GM19351 (cell line): ENCODE results near the gene MYO1F.
"Not testable (repeated sequence)": the region's sequence is repeated elsewhere in the genome, so short reads cannot be mapped to it uniquely, and the experiment has no call there.

Experiments
- ATAC-seq: cut with Tn5 transposase; IDR thresholded peaks from one replicate; pipeline ENCODE4 v1.9.1; 2021; ENCODE audit warnings: mild to moderate bottlenecking, moderate library complexity; ENCODE audit not compliant: unreplicated experiment

Gene MYO1F

GRCh38 chr19:8519388-8519787 lies 57.9 kb downstream of the MYO1F start:
- ATAC-seq, result no peak

- no peak for ATAC-seq
These were observed 58.7 kb downstream of the MYO1F start for GRCh38 chr19:8518536-8518935.

DNA sequence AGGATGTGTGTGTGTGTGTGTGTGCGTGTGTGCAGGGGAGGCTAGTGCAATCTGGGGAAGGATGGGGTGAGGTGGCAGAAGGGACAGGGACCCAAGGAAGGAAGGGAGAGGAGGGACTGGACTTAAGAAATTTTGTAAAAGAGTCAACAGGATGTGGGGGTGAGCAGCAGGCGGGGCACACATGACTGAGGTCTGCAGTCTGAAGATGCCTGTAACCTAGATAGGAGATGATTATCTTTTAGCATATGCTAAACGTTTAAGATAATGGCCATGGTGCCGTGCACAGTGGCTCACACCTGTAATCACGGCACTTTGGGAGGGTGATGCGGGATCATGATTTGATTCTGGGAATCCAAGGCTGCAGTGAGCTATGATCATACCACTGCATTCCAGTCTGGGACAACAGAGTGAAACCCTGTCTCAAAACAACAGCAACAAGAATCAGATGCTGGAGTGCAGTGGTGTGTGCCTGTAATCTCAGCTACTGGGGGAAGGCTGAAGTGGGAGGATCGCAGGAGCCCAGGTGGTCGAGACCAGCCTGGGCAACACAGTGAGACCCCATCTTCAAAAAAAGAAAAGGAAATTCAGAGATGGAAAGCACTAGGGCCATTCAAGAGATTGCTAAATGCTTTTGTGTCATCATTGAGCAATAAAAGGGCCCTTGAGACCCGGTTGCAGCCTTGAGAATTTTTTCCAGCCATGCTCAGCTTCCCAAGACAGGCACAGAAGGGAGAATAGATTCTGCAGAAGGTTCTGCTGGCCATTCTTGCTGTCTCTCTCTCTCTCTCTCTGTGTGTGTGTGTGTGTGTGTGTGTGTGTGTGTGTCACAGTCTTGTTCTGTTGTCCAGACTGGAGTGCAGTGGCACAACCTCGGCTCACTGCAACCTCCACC lies 59.4 kb downstream of the MYO1F start:
- ATAC-seq, result no peak

- no peak for ATAC-seq
These were observed 61.9 kb downstream of the MYO1F start for GRCh38 chr19:8515317-8515716.

DNA sequence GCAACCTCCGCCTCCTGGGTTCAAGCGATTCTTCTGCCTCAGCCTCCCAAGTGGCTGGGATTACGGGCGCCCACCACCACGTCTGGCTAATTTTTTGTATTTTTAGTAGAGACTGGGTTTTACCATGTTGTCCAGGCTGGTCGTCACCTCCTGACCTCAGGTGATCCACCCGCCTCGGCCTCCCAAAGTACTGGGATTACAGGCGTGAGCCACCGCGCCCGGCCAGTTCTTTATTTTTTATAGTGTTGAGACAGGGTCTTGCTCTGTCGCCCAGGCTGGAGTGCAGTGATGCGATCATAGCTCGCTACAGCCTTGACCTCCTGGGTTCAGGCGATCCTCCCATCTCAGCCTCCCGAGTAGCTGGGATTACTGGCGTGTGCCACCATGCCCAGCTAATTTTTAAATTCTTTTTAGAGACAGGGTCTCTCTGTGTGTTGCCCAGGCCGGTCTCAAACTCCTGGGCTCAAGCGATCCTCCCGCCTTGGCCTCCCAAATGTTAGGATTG lies 62.7 kb downstream of the MYO1F start:
- not testable (repeated sequence) for ATAC-seq

GRCh38 chr19:8513687-8514504 lies 63.3 kb downstream of the MYO1F start, which contains the start of gene ZNF414:
Gene ZNF414, minus strand, starts transcription at chr19:8514167. Its CDS starts 121 bp downstream, at chr19:8514046.
- ATAC-seq, result peak; percentile 86

DNA sequence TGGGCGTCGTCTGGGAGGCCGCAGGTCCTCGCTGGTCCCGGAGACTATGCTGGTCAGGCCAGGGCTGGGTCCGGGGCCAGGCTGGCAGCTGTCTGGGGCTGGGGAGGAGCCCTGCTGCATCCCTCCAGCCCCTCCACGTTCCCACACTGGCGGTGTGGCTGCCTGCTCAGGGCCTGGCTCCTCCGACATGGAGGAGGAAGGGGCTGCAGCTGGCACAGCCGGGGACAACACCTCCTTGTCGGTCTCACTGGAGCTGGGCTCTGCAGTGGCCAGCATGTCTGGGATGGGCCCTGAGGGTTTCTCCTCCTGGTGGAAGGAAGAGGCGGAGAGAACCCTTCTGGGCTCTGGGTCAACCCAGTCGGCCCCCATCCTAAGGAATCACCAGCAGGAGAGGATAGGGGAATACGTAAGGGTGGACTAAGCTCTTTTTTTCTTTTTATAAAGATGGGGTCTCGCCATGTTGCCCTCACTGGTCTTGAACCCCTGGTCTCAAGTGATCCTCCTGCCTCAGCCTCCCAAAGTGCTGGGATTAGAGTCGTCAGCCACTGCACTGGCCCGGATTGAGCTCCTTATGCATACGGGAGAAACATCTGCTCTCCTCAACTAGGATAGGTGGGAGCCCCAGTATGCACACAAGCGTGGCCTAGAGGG lies 64.1 kb downstream of the MYO1F start:
- ATAC-seq, result no peak

GRCh38 chr19:8512115-8512967 lies 64.9 kb downstream of the MYO1F start:
- ATAC-seq, result no peak

DNA sequence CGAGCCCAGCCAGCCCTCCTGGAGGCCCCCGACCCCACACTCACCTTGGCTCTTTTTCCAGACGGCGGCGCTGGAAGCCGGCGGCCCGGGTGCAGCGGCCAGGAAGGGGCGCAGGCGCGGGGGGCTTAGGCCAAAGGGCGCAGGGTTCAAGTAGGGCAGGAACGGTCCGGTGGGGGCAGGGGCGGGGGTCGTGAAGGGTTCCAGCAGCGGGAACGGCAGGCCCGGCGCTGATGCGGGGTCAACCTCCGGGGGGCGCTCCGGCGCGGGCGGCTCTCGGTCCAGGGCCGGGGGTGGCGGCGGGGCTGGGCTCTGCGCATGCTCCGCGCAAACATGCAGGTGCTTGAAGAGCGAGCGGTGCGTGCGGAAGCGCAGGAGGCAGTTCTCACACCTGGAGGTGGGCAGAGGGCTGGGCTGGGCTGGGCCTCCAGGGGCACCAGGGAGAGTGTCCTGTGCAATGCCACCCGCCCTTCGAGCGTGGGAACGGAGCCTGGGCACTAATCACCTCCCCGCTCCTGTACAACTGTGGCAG lies 65.6 kb downstream of the MYO1F start:
- ATAC-seq, result no peak

GRCh38 chr19:8510589-8511115 lies 66.6 kb downstream of the MYO1F start:
- no peak for ATAC-seq

DNA sequence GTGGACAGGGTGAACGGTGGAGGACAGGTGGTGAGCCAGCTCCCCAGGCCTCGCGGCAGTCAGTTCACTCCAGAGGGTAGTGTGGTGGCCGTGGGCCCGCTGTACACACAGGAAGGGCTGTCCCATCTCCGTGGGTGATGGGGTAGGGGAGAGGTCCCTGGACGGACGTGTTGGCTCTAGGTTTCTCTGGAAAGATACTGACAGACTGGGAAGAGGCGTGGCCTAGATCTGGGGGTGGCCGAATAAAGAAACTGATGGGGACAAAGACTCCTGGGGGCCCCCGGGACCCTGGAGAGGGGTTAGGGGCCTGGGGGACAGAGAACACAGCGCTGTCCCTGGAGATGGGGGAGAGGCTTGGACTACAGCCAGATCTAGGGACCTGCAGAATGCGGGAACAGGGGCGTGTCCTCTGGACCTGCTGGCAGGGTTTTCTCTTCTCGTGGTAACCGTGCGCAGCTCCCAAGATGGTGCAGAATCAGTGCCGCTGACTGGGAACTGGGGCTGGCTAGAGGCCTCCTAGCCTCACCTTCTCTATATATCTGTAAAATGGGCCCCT lies 70.8 kb downstream of the MYO1F start:
- no peak for ATAC-seq

- peak; percentile 50 for ATAC-seq
These were observed 71.4 kb downstream of the MYO1F start for GRCh38 chr19:8505680-8506401.

- ATAC-seq, result no peak
These were observed 72.3 kb downstream of the MYO1F start for GRCh38 chr19:8504919-8505318.

DNA sequence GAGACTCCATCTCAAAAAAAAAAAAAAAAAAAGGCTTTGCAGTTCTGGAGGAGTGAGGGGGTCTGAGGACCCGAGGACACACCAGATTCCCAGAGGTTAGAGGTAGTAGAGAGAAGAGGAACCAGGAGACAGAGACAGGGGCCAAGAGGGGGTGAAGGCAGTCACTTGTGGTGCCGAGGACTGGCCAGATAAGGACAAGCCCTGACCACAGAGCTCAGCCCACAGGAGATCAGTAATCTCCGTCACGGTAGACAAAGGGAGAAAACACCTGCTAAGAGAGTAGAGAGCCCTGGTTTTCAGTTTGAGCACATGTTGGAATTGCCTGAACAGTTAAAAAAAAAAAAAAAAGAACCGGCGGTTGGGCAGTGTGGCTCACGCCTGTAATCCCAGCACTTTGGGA lies 73.1 kb downstream of the MYO1F start:
- no peak for ATAC-seq

DNA sequence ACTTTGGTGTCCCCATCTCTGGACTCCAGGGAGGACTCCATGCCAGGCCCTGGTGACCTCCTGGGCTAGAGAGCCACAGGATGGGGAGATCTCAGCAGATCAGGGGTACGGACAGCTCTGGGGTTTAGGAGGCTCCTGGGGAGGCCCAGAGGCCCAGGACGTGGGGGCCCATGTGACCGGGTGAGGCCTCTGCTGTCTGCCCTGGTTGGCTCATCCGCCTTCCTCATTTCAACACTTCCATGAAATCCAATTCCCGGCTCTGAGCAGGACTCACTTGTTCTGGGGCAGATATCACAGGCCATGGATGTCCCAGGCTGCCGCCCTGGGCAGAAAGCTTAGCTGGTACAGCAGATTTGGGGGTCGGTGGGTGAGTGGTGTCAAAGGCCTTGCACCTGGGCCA lies 73.7 kb downstream of the MYO1F start:
- no peak for ATAC-seq

DNA sequence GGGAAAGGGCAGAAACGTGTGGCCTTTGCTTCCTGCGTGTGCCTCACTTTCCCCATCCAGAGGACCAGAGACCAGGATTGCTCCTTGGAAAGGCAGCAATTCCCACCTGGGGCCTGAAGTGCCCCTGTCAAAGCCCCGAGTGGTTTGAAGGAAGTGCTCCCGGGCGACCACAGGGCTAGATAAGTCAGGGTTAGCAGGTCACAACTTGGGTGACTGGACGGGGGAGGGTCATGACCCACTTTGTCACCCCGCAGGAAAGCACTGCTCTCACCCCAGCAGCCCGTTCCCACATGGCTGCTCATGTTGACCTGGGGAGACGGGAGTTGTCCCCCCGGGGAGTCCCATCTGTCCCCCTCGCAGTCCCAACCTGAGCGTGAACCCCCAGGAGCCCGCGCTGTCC lies 75.3 kb downstream of the MYO1F start:
- no peak for ATAC-seq

DNA sequence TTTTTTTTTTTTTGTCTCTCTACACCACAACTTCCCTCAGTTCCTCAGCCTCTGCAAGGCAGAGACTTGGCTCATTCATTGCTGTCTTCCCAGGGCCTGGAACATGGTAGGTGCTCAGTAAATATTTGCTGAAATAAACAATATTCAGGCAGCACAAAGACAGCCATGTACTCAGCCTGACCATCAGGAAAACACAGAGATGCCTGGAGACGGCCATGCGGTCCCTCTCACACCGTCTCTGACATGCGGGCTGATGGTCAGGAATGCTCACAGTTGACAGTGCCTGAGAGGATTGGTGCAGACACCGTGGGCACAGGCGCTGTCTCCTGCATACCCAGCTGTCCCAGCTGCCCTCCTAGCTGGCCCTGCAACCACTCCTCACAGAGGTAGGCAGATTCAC lies 75.7 kb downstream of the MYO1F start:
- no peak for ATAC-seq

DNA sequence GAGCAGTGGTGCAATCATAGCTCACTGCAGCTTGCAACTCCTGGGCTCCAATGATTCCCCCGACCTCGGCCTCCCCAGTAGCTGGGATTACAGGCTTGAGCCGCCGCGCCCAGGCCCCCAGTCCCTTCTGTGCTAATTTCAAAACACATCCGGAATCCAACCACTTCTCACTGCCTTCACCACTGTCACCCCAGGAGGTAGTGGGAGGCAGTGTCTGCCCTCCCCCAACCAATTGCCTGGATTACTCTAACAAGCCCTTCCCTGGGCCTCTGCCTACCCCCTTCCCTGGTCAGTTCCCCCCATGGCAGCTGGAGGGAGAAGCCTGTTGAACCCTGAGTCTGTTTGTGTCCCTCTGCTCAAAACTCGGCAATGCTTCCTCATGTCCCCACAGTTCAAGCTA lies 77.1 kb downstream of the MYO1F start:
- ATAC-seq, result no peak
